ENCODE measurements around the gene SLC35D3.
"Not testable (repeated sequence)": the region's sequence is repeated elsewhere in the genome, so short reads cannot be mapped to it uniquely, and the experiment has no call there.

Gene SLC35D3

GRCh38 chr6:136923954-136924673 is 2.0 kb downstream of the SLC35D3 start:
- DNase-seq, result no peak

- no peak for DNase-seq
Observed at GRCh38 chr6:136926383-136926782, 4.3 kb downstream of the SLC35D3 start.

- DNase-seq, result peak; percentile 6
Observed at GRCh38 chr6:136927292-136927691, 5.2 kb downstream of the SLC35D3 start.

GRCh38 chr6:136930528-136930927 is 8.4 kb downstream of the SLC35D3 start:
- peak; percentile 12 for DNase-seq

GRCh38 chr6:136932599-136932998 is 10.5 kb downstream of the SLC35D3 start:
- DNase-seq, result no peak

GRCh38 chr6:136945072-136945471 is 23.0 kb downstream of the SLC35D3 start:
- DNase-seq, result no peak

- no peak for DNase-seq
Observed at GRCh38 chr6:136945711-136946121, 23.6 kb downstream of the SLC35D3 start.

- no peak for DNase-seq
Observed at GRCh38 chr6:136947037-136947436, 24.9 kb downstream of the SLC35D3 start.

- DNase-seq, result not testable (repeated sequence)
Observed at GRCh38 chr6:136949957-136950356, 27.9 kb downstream of the SLC35D3 start.

GRCh38 chr6:136950436-136951126 is 28.5 kb downstream of the SLC35D3 start:
- DNase-seq, result no peak

- no peak for DNase-seq
Observed at GRCh38 chr6:136952714-136953260, 30.7 kb downstream of the SLC35D3 start.

GRCh38 chr6:136955123-136955522 is 33.0 kb downstream of the SLC35D3 start:
- no peak for DNase-seq

- no peak for DNase-seq
Observed at GRCh38 chr6:136956590-136957544, 34.8 kb downstream of the SLC35D3 start.

- DNase-seq, result no peak
Observed at GRCh38 chr6:136958168-136958567, 36.1 kb downstream of the SLC35D3 start.

GRCh38 chr6:136959471-136959891 is 37.4 kb downstream of the SLC35D3 start:
- DNase-seq, result no peak

GRCh38 chr6:136959935-136960334 is 37.8 kb downstream of the SLC35D3 start:
- DNase-seq, result not testable (repeated sequence)

GRCh38 chr6:136960781-136961180 is 38.7 kb downstream of the SLC35D3 start:
- DNase-seq, result no peak

- DNase-seq, result no peak
Observed at GRCh38 chr6:136961848-136962247, 39.7 kb downstream of the SLC35D3 start.

- peak; percentile 9 for DNase-seq
Observed at GRCh38 chr6:136962661-136963060, 40.6 kb downstream of the SLC35D3 start.

- DNase-seq, result no peak
Observed at GRCh38 chr6:136963259-136963658, 41.2 kb downstream of the SLC35D3 start.

- no peak for DNase-seq
Observed at GRCh38 chr6:136964398-136964797, 42.3 kb downstream of the SLC35D3 start.

- DNase-seq, result peak; percentile 64
Observed at GRCh38 chr6:136967876-136968752, 46.0 kb downstream of the SLC35D3 start.
